ENCODE data around the gene TP73. TPM values are rescaled to one million over a fixed set of nuclear protein-coding genes. Genes with fewer than 3 reads are reported as not detected.

The TP73 gene
- total and polyA plus RNA-seq, 8 donors, result 0.11 to 0.51 (median 0.28) TPM

GRCh38 chr1:3609016-3609768, 43.1 kb upstream of the TP73 start:
- 68 to 73% methylated on average over 22 of the region's 22 CpGs for WGBS, 2 donors
- Histone ChIP-seq H3K4me3 (no peak overlapping the region), H3K9me3 (no peaks in the 10 kb centered on the region), H3K4me1 (peaks cover 6 to 10% (median 6%) of the 10 kb centered on the region in 3 donors), H3K27ac (no peak overlapping the region), H3K36me3 (no peaks in the 10 kb centered on the region), H3K27me3 (peaks cover 0 to 8% (median 0%) of the 10 kb centered on the region in 4 donors)
- intact Hi-C loops (cut with DNase I), result no loop called here
- DNase-seq (peak in 1 of 6 donors; percentile 71), FAIRE-seq (no peak), ATAC-seq (no peak)
- TF ChIP-seq CTCF (IDR thresholded peaks at IDR 0.05), result no peak

DNA sequence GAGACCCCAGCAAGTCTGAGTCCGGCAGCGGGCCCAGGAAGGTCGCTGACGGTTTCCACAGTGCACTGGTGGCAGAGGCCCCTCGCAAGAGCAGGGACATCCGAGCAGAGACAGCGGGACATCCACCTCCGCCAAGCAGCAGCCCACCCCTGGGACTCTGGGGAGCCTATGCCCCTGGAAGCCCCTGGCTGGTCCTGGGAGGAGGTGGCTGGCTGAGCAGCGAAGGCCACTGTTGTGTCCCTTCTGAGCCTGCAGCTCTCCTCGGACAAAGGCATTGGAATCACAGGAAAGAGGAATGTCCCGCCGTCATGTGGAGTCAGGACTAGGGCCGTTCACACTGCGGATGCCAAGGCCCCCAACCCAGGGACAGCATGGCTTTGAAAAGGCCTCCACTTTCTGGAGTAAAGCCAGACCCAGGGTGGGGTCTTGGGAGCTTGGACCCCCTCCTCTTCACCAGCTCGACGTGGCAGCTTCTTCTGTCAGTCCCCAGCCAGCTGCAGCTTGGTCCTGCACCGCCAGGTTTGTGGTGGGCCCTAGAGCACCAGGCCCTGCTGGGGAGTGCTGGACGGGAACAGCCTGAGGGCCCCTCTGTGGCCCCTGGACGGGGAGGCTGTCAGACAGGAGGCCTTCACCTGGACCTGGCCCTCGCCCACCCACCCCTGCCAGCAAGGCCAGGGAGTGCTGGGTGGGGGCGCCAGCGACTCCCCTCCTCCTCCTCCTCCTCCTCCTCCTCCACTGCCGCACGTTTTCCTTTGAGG, 42.4 kb upstream of the TP73 start:
- FAIRE-seq, result no peak
- 52 to 69% methylated on average over 20 to 24 of the region's 24 CpGs for WGBS, 2 donors

GRCh38 chr1:3610527-3611169, 41.7 kb upstream of the TP73 start:
- H3K27me3 ChIP-seq, result peaks cover 0 to 8% (median 0%) of the 10 kb centered on the region in 4 donors
- peak in 1 of 4 donors; percentile 9 for ATAC-seq
- no peaks in the 10 kb centered on the region for H3K36me3 ChIP-seq
- TF ChIP-seq CTCF (IDR thresholded peaks at IDR 0.05), result no peak
- WGBS, 2 donors, result 3 to 4% methylated on average over 27 of the region's 27 CpGs
- DNase-seq, result peak in 1 of 6 donors; percentile 48
- peak overlapping the region in 3 of 4 donors; percentile 20 to 46 (median 26) for H3K4me3 ChIP-seq
- H3K9me3 ChIP-seq, result no peaks in the 10 kb centered on the region
- H3K4me1 ChIP-seq, result peaks cover 6 to 10% (median 6%) of the 10 kb centered on the region in 3 donors
- intact Hi-C loops (cut with DNase I), result no loop called here
- no peak overlapping the region for H3K27ac ChIP-seq
- no peak for FAIRE-seq

More for the DNA sequence above, 42.4 kb upstream of the TP73 start:
- H3K9me3 ChIP-seq, result no peaks in the 10 kb centered on the region
- no peaks in the 10 kb centered on the region for H3K36me3 ChIP-seq
- intact Hi-C loops (cut with DNase I), result no loop called here
- no peak for TF ChIP-seq CTCF (IDR thresholded peaks at IDR 0.05)
- ATAC-seq (no peak), DNase-seq (peak in 1 of 6 donors; percentile 68)
- peaks cover 0 to 8% (median 0%) of the 10 kb centered on the region in 4 donors for H3K27me3 ChIP-seq
- no peak overlapping the region for H3K4me3 ChIP-seq
- no peak overlapping the region for H3K27ac ChIP-seq
- H3K4me1 ChIP-seq, result peaks cover 6 to 10% (median 6%) of the 10 kb centered on the region in 3 donors

DNA sequence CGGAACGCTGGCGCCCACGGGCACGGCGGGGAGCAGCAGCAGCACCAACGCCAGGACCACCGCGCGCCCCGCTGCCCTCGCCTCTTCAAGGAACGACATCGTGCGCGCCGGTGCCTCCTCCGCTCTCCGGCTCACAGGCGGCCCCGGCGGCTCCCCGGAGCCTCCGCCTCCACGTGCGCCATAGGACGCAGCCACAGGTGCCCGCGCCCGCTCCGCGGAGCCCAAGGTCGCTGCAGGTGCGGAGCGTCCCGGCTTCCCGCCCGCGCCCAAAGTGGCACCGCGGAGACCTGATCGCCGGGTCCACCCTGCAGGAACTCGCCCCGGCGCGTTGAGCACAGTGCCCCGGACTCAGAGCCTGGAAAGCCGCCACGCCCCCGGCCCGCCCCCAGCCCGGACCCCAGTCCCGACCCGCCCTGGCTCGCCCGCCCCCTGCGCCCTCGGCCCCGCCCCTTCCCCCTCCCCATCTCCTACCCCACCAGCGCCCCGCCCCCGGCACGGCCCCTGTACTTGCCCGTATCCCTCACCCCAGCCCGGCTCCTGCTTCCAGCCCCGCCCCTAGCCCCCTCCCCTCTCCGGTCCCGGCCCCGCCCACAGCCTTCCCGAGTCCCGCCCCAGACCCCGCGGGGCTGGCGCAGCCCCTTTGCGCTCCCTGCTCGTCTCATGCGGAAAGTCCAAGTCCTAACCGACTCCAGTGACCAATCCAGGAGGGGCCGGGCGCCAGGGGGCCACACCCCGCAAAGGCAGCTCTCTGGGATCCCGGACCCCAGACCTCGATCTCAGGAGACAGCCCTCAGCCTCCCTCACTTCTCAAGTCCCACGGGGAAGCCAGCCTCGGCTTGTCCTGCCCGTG, 40.9 kb upstream of the TP73 start, which contains the start of gene MEGF6:
MEGF6 (minus strand) TSS at position 339 of the 850 bp plus-strand sequence; CDS start at position 99, 240 bp downstream.
- FAIRE-seq (no peak), ATAC-seq (peak; percentile 79 to 92 (median 82)), DNase-seq (peak in 5 of 6 donors; percentile 43 to 85 (median 74))
- H3K27ac ChIP-seq, result no peak within 1 kb of the TSS
- WGBS, 2 donors, result 1 to 2% methylated on average over 39 to 87 of the region's 87 CpGs
- peaks cover 6 to 10% (median 6%) of the 10 kb centered on the region in 3 donors for H3K4me1 ChIP-seq
- intact Hi-C loops (cut with DNase I), result no loop called here
- no peaks in the 10 kb centered on the region for H3K9me3 ChIP-seq
- no peaks in the 10 kb centered on the region for H3K36me3 ChIP-seq
- peak within 1 kb of the TSS; percentile 18 to 46 (median 23) for H3K4me3 ChIP-seq
- no peak for TF ChIP-seq CTCF (IDR thresholded peaks at IDR 0.05)
- peaks cover 0 to 8% (median 0%) of the 10 kb centered on the region in 4 donors for H3K27me3 ChIP-seq
